Lower leg skin (tissue), 3 donors: ENCODE results near the gene LDB3.

Experiments used
- POLR2A ChIP-seq, 2 donors: fragments of 450-650 bp; IDR thresholded peaks; one replicate each; pipeline ENCODE4 v1.6.1; 2016 to 2017; ENCODE audit warnings: antibody characterized with exemption in 2 of 2, mild to moderate bottlenecking in 1 of 2, moderate library complexity in 1 of 2
- TF ChIP-seq, protein P1 (sequence below), 3 donors: fragments of 450-650 bp; IDR thresholded peaks; one replicate each; pipeline ENCODE4 v1.5.1; 2016; ENCODE audit warnings: antibody characterized with exemption in 3 of 3, mild to moderate bottlenecking in 3 of 3, moderate library complexity in 2 of 3

DNA sequence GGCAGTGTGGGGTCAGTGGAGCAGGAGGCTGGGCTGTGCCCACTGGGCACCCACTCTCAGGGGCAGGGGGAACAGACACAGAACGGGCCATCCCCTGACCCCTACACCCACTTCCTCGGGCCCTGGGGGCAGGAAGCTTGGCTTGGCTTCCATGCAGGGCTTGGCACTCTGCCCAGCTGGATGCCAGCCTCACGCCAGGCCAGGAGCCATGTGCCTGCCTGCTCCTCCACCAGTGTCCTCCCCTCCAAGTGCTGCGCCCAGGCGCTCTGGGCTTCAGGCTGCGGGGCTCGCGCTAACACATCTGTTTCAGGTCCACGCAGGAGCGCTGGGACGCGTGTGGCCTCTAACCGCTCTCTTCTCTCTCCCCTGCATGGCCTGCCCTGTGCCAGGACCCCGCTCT, 12.7 kb downstream of the LDB3 start:
- TF ChIP-seq, protein P1, sequence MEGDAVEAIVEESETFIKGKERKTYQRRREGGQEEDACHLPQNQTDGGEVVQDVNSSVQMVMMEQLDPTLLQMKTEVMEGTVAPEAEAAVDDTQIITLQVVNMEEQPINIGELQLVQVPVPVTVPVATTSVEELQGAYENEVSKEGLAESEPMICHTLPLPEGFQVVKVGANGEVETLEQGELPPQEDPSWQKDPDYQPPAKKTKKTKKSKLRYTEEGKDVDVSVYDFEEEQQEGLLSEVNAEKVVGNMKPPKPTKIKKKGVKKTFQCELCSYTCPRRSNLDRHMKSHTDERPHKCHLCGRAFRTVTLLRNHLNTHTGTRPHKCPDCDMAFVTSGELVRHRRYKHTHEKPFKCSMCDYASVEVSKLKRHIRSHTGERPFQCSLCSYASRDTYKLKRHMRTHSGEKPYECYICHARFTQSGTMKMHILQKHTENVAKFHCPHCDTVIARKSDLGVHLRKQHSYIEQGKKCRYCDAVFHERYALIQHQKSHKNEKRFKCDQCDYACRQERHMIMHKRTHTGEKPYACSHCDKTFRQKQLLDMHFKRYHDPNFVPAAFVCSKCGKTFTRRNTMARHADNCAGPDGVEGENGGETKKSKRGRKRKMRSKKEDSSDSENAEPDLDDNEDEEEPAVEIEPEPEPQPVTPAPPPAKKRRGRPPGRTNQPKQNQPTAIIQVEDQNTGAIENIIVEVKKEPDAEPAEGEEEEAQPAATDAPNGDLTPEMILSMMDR (IDR thresholded peaks at IDR 0.05), result no peak
- TF ChIP-seq POLR2A (IDR thresholded peaks at IDR 0.05), result no peak
